ENCODE measurements around the gene ANO10. TPM values are rescaled to one million over a fixed set of nuclear protein-coding genes. Genes with fewer than 3 reads are reported as not detected.

Gene ANO10
- polyA plus RNA-seq, 1 donor from 2014 or later, result 11.1 TPM

GRCh38 chr3:43319794-43320193 is 302.0 kb downstream of the ANO10 start:
- Histone ChIP-seq H3K9me3 (ENCODE audit: low read length) (no peaks in the 10 kb centered on the region), H3F3A (ENCODE audit: insufficient read depth, low read length, poor library complexity, severe bottlenecking) (no peaks in the 10 kb centered on the region), H3K9me2 (ENCODE audit: insufficient read depth, low read length) (no peaks in the 10 kb centered on the region), H3K4me3 (ENCODE audit: low read length) (no peak overlapping the region), H3K4me2 (ENCODE audit: low read length) (no peak overlapping the region), H3K9ac (ENCODE audit: low read length) (no peak overlapping the region), H2AFZ (ENCODE audit: low read depth, low read length) (no peak overlapping the region), H3K36me3 (ENCODE audit: insufficient read depth, low read length) (no peaks in the 10 kb centered on the region), H3K27ac (ENCODE audit: low read length) (no peak overlapping the region), H3K27me3 (ENCODE audit: insufficient read depth, low read depth, low read length) (no peaks in the 10 kb centered on the region), H4K20me1 (ENCODE audit: insufficient read depth) (no peaks in the 10 kb centered on the region), H3K79me2 (replicated peaks; ENCODE audit: insufficient read depth, low read length) (peaks cover 5% of the 10 kb centered on the region)
- TF ChIP-seq TAF1 (IDR thresholded peaks at IDR 0.05; ENCODE audit: low read depth) (no peak), REST (IDR thresholded peaks at IDR 0.05; ENCODE audit: borderline replicate concordance) (no peak), EZH2 (IDR thresholded peaks at IDR 0.05; ENCODE audit: borderline replicate concordance, insufficient read depth, low read length, poor library complexity, severe bottlenecking) (no peak), SMC3 (conservative IDR thresholded peaks at IDR 0.05; ENCODE audit: poor library complexity) (no peak), RAD21 (conservative IDR thresholded peaks at IDR 0.05) (no peak), POLR2AphosphoS5 (IDR thresholded peaks at IDR 0.05) (no peak)

GRCh38 chr3:43319376-43319775 is 302.4 kb downstream of the ANO10 start:
- no peaks in the 10 kb centered on the region for H3K36me3 ChIP-seq (ENCODE audit: insufficient read depth, low read length)
- H2AFZ ChIP-seq (ENCODE audit: low read depth, low read length), result no peak overlapping the region
- H3K4me2 ChIP-seq (ENCODE audit: low read length), result no peak overlapping the region
- no peaks in the 10 kb centered on the region for H3K27me3 ChIP-seq (ENCODE audit: insufficient read depth, low read depth, low read length)
- H3K9ac ChIP-seq (ENCODE audit: low read length), result no peak overlapping the region
- H3F3A ChIP-seq (ENCODE audit: insufficient read depth, low read length, poor library complexity, severe bottlenecking), result no peaks in the 10 kb centered on the region
- H3K9me2 ChIP-seq (ENCODE audit: insufficient read depth, low read length), result no peaks in the 10 kb centered on the region
- no peaks in the 10 kb centered on the region for H4K20me1 ChIP-seq (ENCODE audit: insufficient read depth)
- no peak overlapping the region for H3K27ac ChIP-seq (ENCODE audit: low read length)
- H3K79me2 ChIP-seq (replicated peaks; ENCODE audit: insufficient read depth, low read length), result peaks cover 5% of the 10 kb centered on the region
- no peak for TF ChIP-seq MXI1 (conservative IDR thresholded peaks at IDR 0.05; ENCODE audit: poor library complexity, severe bottlenecking)
- TF ChIP-seq POLR2AphosphoS5 (IDR thresholded peaks at IDR 0.05), result no peak
- TF ChIP-seq TAF1 (IDR thresholded peaks at IDR 0.05; ENCODE audit: low read depth), result no peak
- TF ChIP-seq EZH2 (IDR thresholded peaks at IDR 0.05; ENCODE audit: borderline replicate concordance, insufficient read depth, low read length, poor library complexity, severe bottlenecking), result no peak
- TF ChIP-seq CTCF (IDR thresholded peaks at IDR 0.05; ENCODE audit: poor library complexity, severe bottlenecking), result no peak
- no peak for TF ChIP-seq RAD21 (conservative IDR thresholded peaks at IDR 0.05)
- no peak for TF ChIP-seq SMC3 (conservative IDR thresholded peaks at IDR 0.05; ENCODE audit: poor library complexity)
- no peak for TF ChIP-seq EP300 (conservative IDR thresholded peaks at IDR 0.05; ENCODE audit: poor library complexity, severe bottlenecking)
- H3K9me3 ChIP-seq (ENCODE audit: low read length), result no peaks in the 10 kb centered on the region
- H3K4me3 ChIP-seq (ENCODE audit: low read length), result no peak overlapping the region

All from neural cell (in vitro differentiated cells).